Gastroesophageal sphincter (tissue), 4 donors: Measurements from ENCODE around the gene HIVEP3. TPM values are rescaled to one million over a fixed set of nuclear protein-coding genes. Genes with fewer than 3 reads are reported as not detected.

Source experiments
- ATAC-seq: fragments of 150-250 bp; one replicate; pipeline ENCODE4 v1.9.1; 2016; ENCODE audit warnings: mild to moderate bottlenecking, moderate library complexity
- H3K27ac ChIP-seq, 4 donors: fragments of 200-600 bp; sonication (generic) in 3 of 4; 1 replicate in 3 of 4; 2 replicates in 1 of 4; pipeline ENCODE4 v1.5.1; 2016 to 2019
- H3K27me3 ChIP-seq: fragments of 200-600 bp; sonication (generic); one replicate; pipeline ENCODE4 v1.5.1; 2019
- H3K36me3 ChIP-seq, 2 donors: fragments of 200-600 bp; sonication (generic); one replicate each; pipeline ENCODE4 v1.5.1; 2019; ENCODE audit warnings: control low read depth in 1 of 2
- H3K4me1 ChIP-seq, 3 donors: fragments of 200-600 bp; sonication (generic); 1 replicate in 2 of 3; 2 replicates in 1 of 3; pipeline ENCODE4 v1.5.1; 2016 to 2019; ENCODE audit warnings: control low read depth in 2 of 3
- H3K4me3 ChIP-seq, 2 donors: fragments of 200-600 bp; sonication (generic); one replicate each; pipeline ENCODE4 v1.5.1; 2019; ENCODE audit warnings: mild to moderate bottlenecking in 1 of 2, moderate library complexity in 1 of 2
- H3K9me3 ChIP-seq, 3 donors: fragments of 200-600 bp; sonication (generic); one replicate each; pipeline ENCODE4 v1.5.1; 2017 to 2019; ENCODE audit warnings: control low read depth in 2 of 3
- CTCF ChIP-seq, 4 experiments: fragments of 200-600 bp in 2 of 4; fragments of 450-650 bp in 2 of 4; sonication (generic) in 1 of 4; IDR thresholded peaks; one replicate each; pipeline ENCODE4 v1.5.1; 2017 to 2019; ENCODE audit warnings: antibody characterized with exemption in 4 of 4, mild to moderate bottlenecking in 2 of 4, moderate library complexity in 2 of 4
- EP300 ChIP-seq: sonication (generic); formaldehyde crosslinking; IDR thresholded peaks from one replicate; pipeline ENCODE4 v1.6.1; 2017; ENCODE audit warnings: antibody characterized with exemption, mild to moderate bottlenecking
- POLR2A ChIP-seq, 2 donors: fragments of 450-650 bp; IDR thresholded peaks; one replicate each; pipeline ENCODE4 v1.6.1; 2017; ENCODE audit warnings: antibody characterized with exemption in 2 of 2, mild to moderate bottlenecking in 2 of 2, moderate library complexity in 1 of 2
- POLR2AphosphoS5 ChIP-seq: sonication (generic); formaldehyde crosslinking; IDR thresholded peaks from one replicate; pipeline ENCODE4 v1.6.1; 2017; ENCODE audit warnings: antibody characterized with exemption
- WGBS, 2 donors: methylation state at CpG; one replicate each; pipeline ENCODE4 v1.1.5; 2018; ENCODE audit warnings: low coverage in 1 of 2; 5-methylcytosine and 5-hydroxymethylcytosine counted together
- total RNA-seq, 4 donors: library from RNA; depleted of rRNA; stranded (reverse); fragments of >200 nt; gene quantifications; one replicate each; pipeline ENCODE4 v1.1.0, GENCODE V29; 2016

HIVEP3 gene
- total RNA-seq, 4 donors from 2014 or later: 1.9 to 3.8 (median 2.8) TPM

GRCh38 chr1:41611932-41612450 lies 306.7 kb downstream of the HIVEP3 start:
- H3K27me3 ChIP-seq: no peaks in the 10 kb centered on the region
- no peak for ATAC-seq
- no peak overlapping the region for H3K4me3 ChIP-seq
- no peaks in the 10 kb centered on the region for H3K36me3 ChIP-seq
- no peaks in the 10 kb centered on the region for H3K9me3 ChIP-seq
- TF ChIP-seq CTCF (IDR thresholded peaks at IDR 0.05): no peak
- TF ChIP-seq POLR2AphosphoS5: no peak
- TF ChIP-seq EP300: no peak
- no peak for TF ChIP-seq POLR2A (IDR thresholded peaks at IDR 0.05)
- peaks cover 0 to 7% (median 0%) of the 10 kb centered on the region in 3 donors for H3K4me1 ChIP-seq
- 93 to 99% methylated on average over 5 of the region's 6 CpGs for WGBS, 2 donors
- H3K27ac ChIP-seq: no peak overlapping the region

GRCh38 chr1:41611068-41611931 lies 307.4 kb downstream of the HIVEP3 start:
- no peak for ATAC-seq
- Histone ChIP-seq H3K27ac (no peak overlapping the region), H3K9me3 (no peaks in the 10 kb centered on the region), H3K27me3 (no peaks in the 10 kb centered on the region), H3K36me3 (no peaks in the 10 kb centered on the region), H3K4me1 (peaks cover 0 to 7% (median 0%) of the 10 kb centered on the region in 3 donors), H3K4me3 (no peak overlapping the region)
- 69 to 91% methylated on average over 4 to 16 of the region's 17 CpGs for WGBS, 2 donors
- TF ChIP-seq CTCF (IDR thresholded peaks at IDR 0.05) (no peak), POLR2AphosphoS5 (no peak)

DNA sequence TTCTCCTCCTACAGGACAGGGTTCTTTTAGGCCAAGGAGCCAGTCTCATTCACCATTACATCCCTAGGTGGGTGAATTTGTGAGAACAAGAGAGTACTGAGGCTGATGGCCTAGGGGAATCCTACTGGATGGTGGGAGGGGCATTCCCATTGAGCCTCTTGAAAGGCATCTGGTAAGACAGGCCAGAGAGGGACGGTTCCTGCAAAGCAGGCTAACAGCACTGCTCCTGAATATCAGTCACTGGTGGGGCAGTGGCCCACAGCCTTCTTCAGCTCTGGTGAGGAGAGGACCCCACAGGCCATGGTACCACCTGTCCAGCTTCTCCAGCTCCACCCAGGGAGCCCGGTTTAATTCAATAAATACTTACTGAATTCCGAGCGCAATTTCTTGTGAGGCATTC lies 308.4 kb downstream of the HIVEP3 start:
- TF ChIP-seq POLR2AphosphoS5 (no peak), CTCF (IDR thresholded peaks at IDR 0.05) (no peak), POLR2A (IDR thresholded peaks at IDR 0.05) (no peak), EP300 (no peak)
- Histone ChIP-seq H3K27ac (no peak overlapping the region), H3K36me3 (no peaks in the 10 kb centered on the region), H3K4me3 (no peak overlapping the region), H3K9me3 (no peaks in the 10 kb centered on the region), H3K27me3 (no peaks in the 10 kb centered on the region), H3K4me1 (peaks cover 0 to 7% (median 0%) of the 10 kb centered on the region in 3 donors)
- ATAC-seq: no peak
- 100% methylated on average over 3 of the region's 4 CpGs; no CpG with 5 or more reads in 1 of the 2 donors for WGBS, 2 donors

- Histone ChIP-seq H3K4me1 (peaks cover 0 to 7% (median 0%) of the 10 kb centered on the region in 3 donors), H3K27me3 (no peaks in the 10 kb centered on the region), H3K36me3 (no peaks in the 10 kb centered on the region), H3K27ac (no peak overlapping the region), H3K4me3 (no peak overlapping the region), H3K9me3 (no peaks in the 10 kb centered on the region)
- 90 to 91% methylated on average over 7 to 8 of the region's 10 CpGs for WGBS, 2 donors
- no peak for TF ChIP-seq CTCF (IDR thresholded peaks at IDR 0.05)
- TF ChIP-seq POLR2A (IDR thresholded peaks at IDR 0.05): no peak
- TF ChIP-seq POLR2AphosphoS5: no peak
- TF ChIP-seq EP300: no peak
- ATAC-seq: no peak
Measured at GRCh38 chr1:41609166-41609883, 309.4 kb downstream of the HIVEP3 start.
